Activated T-helper 9 cell treated with anti-CD3 and anti-CD28 coated beads, Interleukin-2, amount 50 U/mL, for 16 hours (primary cell): ENCODE measurements around the gene KIRREL1.

Experiments used
- DNase-seq: peaks from one replicate; pipeline ENCODE4 v3.0.0-alpha.2; 2020; ENCODE audit warnings: low read depth

KIRREL1 gene

GRCh38 chr1:158035976-158036583, 42.6 kb downstream of the KIRREL1 start:
- DNase-seq, result no peak

DNA sequence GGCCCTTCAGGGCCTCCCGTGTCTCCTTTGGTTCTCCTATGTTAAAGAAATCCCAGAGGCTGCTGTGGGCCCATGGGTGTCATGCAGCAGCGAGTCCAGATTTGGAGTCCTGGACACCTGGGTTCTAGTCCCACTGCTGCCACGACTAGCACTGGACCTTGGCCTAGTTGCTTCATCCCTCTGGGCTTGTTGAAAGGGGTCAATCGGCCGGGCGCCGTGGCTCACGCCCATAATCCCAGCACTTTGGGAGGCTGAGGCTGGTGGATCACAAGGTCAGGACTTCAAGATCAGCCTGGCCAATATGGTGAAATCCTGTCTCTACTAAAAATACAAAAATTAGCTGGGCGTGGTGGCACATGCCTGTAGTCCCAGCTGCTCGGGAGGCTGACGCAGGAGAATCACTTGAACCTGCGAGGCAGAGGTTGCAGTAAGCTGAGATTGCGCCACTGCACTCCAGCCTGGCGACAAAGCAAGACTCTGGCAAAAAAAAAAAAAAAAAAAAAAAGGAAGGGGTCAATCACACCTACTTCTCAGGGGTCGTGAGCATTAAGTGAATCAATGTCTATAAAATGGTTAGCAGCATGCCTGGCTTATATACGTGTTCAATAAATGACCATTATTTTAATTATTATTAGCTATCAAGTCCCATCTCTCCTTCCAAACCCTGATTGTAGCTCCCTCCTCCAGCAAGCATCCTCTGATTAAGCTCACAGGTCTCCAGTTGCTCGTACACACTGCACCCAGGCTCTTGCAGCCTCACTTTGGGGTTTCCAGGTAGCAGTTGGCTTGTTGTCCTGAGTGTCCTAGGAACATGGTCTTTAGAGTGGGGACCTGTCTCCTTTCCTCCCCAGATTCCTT, 43.8 kb downstream of the KIRREL1 start:
- no peak for DNase-seq

DNA sequence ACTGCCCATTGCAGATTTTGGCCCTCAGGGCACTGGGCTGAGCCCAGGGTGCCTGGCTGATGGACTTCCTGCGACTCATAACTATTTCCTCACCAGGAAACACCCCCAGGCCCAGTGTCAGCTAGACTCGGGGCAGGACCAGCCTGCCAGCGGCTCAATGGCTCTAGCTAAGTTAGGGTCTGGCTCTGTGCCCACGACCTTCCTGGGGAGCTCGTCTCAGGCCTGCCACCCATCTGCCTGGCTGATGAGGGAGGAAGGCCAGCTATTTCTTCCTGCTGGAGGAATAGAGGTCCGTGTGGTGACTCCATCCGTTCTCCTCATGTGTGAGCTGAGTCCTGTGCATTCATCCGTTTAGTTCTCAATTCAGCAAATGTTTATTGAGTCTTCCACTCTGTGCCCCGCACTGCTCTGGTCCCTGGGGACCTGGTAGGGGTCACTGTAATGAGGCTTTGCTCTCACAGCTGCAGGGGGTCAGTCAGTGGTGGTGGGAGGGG, 44.5 kb downstream of the KIRREL1 start:
- no peak for DNase-seq

- DNase-seq, result no peak
Measured at GRCh38 chr1:158038793-158039192, 45.3 kb downstream of the KIRREL1 start.

DNA sequence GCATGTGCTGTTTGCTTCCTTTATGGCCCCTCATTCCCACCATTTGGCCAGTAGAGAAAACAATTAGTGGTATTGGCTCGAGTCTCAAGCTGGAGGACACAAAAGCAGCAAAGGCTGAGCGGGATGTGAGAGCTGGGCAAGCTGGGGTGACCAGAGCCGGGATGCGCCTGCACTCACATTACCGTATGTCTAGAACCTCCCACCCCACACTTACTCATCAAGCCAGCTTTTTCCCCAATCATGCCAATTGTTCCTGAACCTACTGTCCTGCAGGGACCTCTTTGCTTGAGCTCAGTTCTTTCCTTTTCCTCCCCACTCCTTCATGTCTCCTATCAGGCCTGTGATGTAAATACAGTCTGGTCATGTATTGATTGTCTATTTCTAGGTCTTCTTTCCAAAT, 45.9 kb downstream of the KIRREL1 start:
- DNase-seq, result no peak

DNA sequence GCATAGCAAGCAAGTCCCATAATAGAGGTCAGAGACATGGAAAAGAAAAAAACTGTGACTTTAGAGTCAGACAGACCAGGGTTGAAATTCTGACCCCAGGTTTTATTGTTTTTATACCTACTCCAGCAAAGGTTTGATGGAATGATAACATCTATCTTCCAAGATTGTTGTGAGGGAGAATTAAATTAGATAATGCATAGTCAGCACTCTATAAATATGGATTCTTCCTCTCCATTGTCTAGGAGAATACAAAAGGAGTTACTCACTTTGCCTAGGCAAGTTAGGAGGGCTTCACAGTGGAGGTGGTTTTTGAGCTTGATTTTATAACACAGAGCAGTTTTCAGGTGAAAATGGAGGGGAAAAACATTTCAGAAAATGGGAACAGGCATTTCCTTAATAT, 46.9 kb downstream of the KIRREL1 start:
- no peak for DNase-seq

- DNase-seq, result no peak
Measured at GRCh38 chr1:158043232-158043631, 49.8 kb downstream of the KIRREL1 start.

DNA sequence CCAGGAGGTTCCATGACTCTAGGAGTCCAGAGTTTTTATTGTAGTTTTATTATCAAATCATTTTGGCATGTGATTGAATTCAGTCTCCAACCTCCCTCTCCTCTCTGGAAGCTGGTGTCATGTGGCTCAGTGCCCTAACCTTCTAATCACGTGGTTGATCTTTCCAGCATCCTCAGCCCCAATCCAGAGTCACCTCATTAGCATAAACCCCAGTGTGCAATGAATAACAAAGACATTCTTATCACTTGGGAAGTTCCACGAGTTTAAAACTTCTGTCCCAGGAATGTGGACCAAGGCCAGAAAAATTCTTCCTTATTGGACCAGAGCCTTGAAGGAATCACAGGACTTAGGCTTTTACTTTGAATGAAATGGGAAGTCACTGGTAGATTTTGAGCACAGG, 52.2 kb downstream of the KIRREL1 start:
- DNase-seq, result no peak

- DNase-seq, result no peak
Measured at GRCh38 chr1:158046715-158047510, 53.5 kb downstream of the KIRREL1 start.

- DNase-seq, result no peak
Measured at GRCh38 chr1:158048371-158049067, 55.1 kb downstream of the KIRREL1 start.

DNA sequence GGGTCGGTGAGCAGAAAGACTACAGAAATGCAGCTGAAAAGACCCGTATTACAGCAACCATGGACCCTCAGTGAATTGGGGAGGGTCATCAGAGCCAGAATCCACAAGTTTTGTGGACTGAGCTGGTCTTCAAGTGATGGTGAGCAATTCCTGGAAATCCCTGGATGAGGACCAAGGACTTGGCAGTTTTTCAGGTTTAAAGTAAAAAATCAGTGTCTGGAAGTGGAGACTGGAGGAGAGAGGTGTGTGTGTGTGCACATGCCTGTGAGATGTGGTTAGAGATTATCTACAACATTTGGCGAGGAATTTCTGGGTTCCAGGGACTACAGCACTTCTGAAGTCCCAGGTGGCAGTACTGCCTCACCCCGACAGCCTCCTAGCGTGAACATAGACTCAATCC, 56.4 kb downstream of the KIRREL1 start:
- no peak for DNase-seq

- DNase-seq, result no peak
Measured at GRCh38 chr1:158053276-158053675, 59.8 kb downstream of the KIRREL1 start.

DNA sequence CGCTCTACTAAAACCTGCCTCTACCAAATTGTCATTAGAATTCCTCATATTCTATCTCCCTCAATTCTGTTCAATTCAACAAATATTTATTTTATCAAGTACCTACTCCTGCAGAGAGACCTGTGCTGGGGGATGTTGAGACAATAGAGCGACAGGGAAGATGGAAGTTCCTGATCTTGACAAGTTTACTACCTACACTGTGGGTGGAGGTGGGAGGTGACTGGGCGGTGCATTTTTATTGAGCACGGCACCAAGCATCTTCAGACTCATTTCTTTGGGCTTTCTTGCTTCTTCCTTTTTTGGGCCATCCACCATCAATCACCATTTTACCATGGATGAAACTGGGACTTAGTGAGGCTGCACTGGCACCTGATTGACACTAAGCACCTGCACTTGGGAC, 61.3 kb downstream of the KIRREL1 start:
- DNase-seq, result no peak

DNA sequence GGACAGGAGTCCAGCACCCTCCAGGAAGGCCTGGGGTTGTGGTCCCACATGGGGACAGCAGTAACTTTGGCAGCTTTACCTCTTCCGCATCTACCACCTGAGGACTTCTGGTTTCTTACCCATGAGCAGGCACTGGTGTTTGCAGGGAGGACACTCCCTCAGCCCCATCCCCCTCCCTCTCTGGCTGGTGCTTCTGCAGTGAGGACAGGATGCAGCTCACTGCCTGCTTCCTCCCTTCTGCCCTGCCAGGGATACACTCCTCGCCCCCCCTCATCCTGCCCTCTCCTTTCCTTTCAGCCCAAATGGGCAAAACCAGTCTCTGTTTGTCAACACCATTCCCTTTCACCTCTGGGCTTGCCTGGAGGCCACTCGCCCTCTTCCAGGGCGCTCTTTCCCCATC, 62.4 kb downstream of the KIRREL1 start:
- no peak for DNase-seq

DNA sequence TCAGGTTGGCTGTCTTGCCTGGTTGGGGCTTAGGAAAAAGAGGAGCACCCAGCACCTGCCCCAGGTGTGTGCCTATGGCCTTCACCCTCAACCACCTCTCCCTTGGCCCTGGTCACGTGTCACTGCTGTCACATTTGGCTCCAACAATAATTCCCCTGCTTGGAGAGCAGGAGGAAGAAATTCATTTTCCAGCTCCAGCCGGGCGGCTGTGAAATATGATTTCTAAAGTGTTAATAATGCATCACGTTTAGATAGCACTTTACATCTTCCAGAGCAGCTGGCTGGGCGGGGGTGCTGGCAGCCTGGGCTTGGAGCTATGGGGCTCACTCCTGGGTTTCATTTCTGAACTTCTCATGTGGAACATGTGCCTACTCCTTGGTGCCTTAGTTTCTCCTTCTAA, 63.1 kb downstream of the KIRREL1 start:
- no peak for DNase-seq

DNA sequence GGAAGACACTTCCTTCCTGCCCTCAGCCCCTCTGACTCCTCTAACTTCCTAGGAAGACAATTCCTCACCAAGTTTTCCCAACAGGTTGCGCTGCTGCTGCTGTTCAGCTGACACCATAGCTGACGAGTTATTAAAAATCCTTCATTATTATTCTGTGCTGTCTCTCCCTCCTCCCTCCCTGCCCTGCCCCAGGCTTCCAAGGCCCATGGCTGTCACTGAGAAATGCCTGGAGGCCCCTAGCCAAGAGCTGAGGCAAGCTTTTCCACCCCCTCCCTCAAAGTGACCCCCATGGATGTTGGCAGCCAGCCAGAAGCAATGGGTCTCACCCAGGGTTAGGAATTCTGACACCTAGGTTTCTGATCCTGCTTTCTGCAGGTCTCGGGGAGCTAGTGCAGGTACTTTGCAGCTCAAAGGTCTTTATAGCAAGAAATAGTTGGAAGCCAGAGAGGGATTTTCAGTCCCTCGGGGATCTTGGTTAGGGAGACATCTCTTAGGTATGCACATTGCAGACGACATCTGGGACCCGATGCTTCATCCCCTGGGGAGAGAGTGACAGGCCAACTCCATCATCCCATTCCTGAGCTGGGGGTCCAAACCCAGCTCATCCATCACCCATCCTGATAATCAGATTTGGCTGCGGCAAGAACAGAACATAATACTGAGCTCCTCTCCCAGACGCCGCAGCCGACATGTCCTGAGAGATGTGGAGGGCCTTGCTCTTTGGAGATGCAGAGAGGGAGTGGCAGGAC, 65.0 kb downstream of the KIRREL1 start:
- no peak for DNase-seq

GRCh38 chr1:158059984-158060383, 66.5 kb downstream of the KIRREL1 start:
- DNase-seq, result no peak

- no peak for DNase-seq
Measured at GRCh38 chr1:158062174-158062573, 68.7 kb downstream of the KIRREL1 start.

DNA sequence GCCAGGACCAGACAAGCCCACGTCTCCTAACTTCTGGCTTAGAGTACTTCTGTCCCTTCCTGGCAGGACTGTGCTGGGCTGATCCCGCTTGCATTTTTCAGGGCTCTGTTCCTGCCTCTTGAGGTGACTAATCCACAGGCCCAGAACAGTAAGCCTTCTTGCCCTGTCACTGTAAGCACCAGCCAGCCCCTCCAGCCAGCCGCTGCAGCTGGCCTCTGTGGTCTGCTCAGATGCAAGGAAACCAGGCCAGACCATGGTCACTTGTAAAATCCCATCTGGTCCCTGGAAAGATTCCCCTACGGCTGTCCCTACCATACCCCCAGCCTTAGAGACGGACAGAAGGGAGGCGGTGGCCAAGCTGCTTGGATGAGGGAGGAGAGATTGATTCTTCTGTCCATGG, 74.2 kb downstream of the KIRREL1 start:
- no peak for DNase-seq

- no peak for DNase-seq
Measured at GRCh38 chr1:158068918-158069317, 75.5 kb downstream of the KIRREL1 start.

DNA sequence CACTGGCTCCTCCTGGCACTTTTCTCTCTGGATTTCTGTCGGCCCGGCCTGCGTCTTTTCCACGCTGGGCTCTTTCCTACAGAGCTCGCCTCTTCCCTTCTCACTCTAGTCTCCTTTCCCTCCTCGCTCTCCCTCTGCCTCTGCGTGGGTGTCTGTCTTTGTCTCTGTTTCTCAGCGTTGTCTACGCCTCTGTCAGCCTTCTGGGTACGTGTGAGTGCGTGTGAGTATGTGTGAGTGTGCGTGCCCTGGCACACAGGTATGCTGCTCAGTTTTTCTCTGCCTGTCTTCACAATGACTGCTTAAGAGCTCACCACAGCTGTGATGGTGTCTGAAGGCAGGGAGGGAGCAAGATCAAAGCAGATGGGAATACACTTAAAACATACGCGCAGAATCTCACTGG, 77.7 kb downstream of the KIRREL1 start:
- no peak for DNase-seq
